ENCODE measurements around the gene PDZD7.
"Not testable (repeated sequence)": the region's sequence is repeated elsewhere in the genome, so short reads cannot be mapped to it uniquely, and the experiment has no call there.

The PDZD7 gene

GRCh38 chr10:100980711-100981110 lies 50.2 kb downstream of the PDZD7 start:
- DNase-seq, result no peak

GRCh38 chr10:100980311-100980710 lies 50.6 kb downstream of the PDZD7 start:
- no peak for DNase-seq

GRCh38 chr10:100979791-100980272 lies 51.1 kb downstream of the PDZD7 start:
- no peak for DNase-seq

- no peak for DNase-seq
Observed at GRCh38 chr10:100978901-100979195, 52.1 kb downstream of the PDZD7 start.

GRCh38 chr10:100978121-100978900 lies 52.6 kb downstream of the PDZD7 start:
- DNase-seq, result no peak

GRCh38 chr10:100977436-100977835 lies 53.5 kb downstream of the PDZD7 start:
- DNase-seq, result no peak

GRCh38 chr10:100976906-100977305 lies 54.0 kb downstream of the PDZD7 start:
- no peak for DNase-seq

- not testable (repeated sequence) for DNase-seq
Observed at GRCh38 chr10:100975397-100975796, 55.5 kb downstream of the PDZD7 start.

- no peak for DNase-seq
Observed at GRCh38 chr10:100972904-100973535, 57.9 kb downstream of the PDZD7 start.

GRCh38 chr10:100972115-100972903 lies 58.6 kb downstream of the PDZD7 start:
- no peak for DNase-seq

GRCh38 chr10:100970914-100971811 lies 59.8 kb downstream of the PDZD7 start:
- no peak for DNase-seq

GRCh38 chr10:100970076-100970913 lies 60.6 kb downstream of the PDZD7 start:
- no peak for DNase-seq

GRCh38 chr10:100969187-100970075 lies 61.5 kb downstream of the PDZD7 start, which contains the start of gene SEMA4G:
TSS of gene SEMA4G (plus strand) at chr10:100969504. CDS start at chr10:100972913, 3,409 bp downstream.
- no peak for DNase-seq

GRCh38 chr10:100968863-100969186 lies 62.1 kb downstream of the PDZD7 start:
- DNase-seq, result no peak

- DNase-seq, result no peak
Observed at GRCh38 chr10:100968062-100968736, 62.7 kb downstream of the PDZD7 start.

GRCh38 chr10:100967332-100967731 lies 63.6 kb downstream of the PDZD7 start:
- DNase-seq, result no peak

- no peak for DNase-seq
Observed at GRCh38 chr10:100966887-100967286, 64.0 kb downstream of the PDZD7 start.

- no peak for DNase-seq
Observed at GRCh38 chr10:100965820-100966219, 65.1 kb downstream of the PDZD7 start.

GRCh38 chr10:100963826-100964225 lies 67.1 kb downstream of the PDZD7 start:
- DNase-seq, result no peak
